Omental fat pad (tissue), 4 donors: Measurements from ENCODE around the gene GOLM1. TPM values are rescaled to one million over a fixed set of nuclear protein-coding genes. Genes with fewer than 3 reads are reported as not detected.

ENCODE experiments used
- ATAC-seq: fragments of 150-250 bp; one replicate; pipeline ENCODE4 v1.9.1; 2016; ENCODE audit warnings: mild to moderate bottlenecking, moderate library complexity; ENCODE audit not compliant: low FRiP score
- DNase-seq: peaks from one replicate; pipeline ENCODE4 v3.0.0-alpha.2; 2019; ENCODE audit warnings: low spot score
- total RNA-seq, 4 donors: library from RNA; depleted of rRNA; stranded (reverse); fragments of >200 nt; gene quantifications; one replicate each; pipeline ENCODE4 v1.1.0, GENCODE V29; 2016
- TF ChIP-seq, protein P1 (sequence below), 3 donors: fragments of 450-650 bp; IDR thresholded peaks; one replicate each; pipeline ENCODE4 v1.5.1; 2016 to 2017; ENCODE audit warnings: antibody characterized with exemption in 3 of 3, mild to moderate bottlenecking in 3 of 3, moderate library complexity in 2 of 3

GOLM1 gene
- total RNA-seq, 4 donors from 2014 or later, result 16.1 to 31.7 (median 22.1) TPM

DNA sequence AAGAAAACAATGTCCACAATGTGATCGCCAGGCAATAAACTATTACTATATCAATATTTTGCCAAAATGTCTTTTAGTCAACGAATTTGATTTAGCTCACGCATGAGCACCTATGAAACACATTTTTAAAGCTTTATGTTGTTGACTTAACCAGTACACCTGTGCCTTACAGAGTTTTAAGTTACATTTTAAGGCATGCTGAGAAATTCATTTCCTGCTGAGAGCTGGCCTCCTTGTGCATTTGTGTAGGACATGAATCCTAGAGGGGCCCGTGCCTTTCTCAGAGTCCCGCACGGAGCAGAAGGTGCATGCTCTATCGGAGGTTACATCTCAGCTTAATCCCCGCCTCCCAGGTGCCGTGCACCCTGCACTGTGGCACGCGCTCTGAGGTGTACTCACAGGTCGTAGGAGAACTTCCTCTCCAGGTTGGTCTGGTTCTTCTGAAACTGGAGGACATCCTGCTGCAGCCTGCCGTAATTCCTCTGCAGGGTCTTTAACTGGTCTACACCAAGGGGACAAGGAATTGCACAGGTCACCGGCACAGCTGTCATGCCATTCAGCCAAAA, 53.2 kb downstream of the GOLM1 start:
- TF ChIP-seq, protein P1, sequence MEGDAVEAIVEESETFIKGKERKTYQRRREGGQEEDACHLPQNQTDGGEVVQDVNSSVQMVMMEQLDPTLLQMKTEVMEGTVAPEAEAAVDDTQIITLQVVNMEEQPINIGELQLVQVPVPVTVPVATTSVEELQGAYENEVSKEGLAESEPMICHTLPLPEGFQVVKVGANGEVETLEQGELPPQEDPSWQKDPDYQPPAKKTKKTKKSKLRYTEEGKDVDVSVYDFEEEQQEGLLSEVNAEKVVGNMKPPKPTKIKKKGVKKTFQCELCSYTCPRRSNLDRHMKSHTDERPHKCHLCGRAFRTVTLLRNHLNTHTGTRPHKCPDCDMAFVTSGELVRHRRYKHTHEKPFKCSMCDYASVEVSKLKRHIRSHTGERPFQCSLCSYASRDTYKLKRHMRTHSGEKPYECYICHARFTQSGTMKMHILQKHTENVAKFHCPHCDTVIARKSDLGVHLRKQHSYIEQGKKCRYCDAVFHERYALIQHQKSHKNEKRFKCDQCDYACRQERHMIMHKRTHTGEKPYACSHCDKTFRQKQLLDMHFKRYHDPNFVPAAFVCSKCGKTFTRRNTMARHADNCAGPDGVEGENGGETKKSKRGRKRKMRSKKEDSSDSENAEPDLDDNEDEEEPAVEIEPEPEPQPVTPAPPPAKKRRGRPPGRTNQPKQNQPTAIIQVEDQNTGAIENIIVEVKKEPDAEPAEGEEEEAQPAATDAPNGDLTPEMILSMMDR (IDR thresholded peaks at IDR 0.05), result no peak
- no peak for ATAC-seq
- DNase-seq, result no peak

DNA sequence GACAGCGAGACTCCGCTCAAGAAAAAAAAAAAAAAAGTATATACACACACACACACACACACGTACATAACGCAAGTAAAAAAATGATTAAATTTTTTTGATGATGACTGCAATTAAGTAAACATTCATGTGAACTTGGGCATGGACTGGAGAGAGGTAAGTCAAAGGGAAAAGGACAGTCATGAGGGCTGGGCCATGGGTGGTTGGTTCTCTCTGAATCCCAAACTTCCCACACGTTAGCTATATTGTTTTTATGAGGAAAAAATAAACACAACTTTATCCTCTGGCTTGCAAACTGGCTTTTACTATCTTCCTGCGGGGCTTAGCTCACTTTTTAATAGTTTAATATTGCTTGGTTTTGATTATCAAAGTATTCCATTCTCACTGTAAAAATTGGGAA, 53.7 kb downstream of the GOLM1 start:
- DNase-seq (no peak), ATAC-seq (no peak)
- TF ChIP-seq, protein P1 (IDR thresholded peaks at IDR 0.05), result no peak

DNA sequence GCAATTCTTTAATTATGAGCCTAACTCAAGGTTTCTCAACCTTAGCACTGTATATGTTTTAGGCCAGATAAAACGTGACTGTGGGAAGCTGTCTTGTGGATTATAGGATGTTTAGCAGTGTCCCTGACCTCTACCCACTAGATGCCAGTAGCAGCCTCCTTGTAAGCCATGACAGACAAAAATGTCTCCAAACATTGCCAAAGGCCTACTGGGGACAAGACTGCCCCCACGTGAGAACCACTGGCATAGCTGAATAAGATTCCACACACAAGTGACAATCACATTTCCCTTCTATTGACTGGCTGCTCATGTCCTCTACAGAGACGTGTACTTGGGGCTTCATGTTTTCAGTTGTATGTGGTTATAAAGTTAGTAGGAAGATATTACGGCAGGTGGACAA, 55.4 kb downstream of the GOLM1 start:
- ATAC-seq (no peak), DNase-seq (no peak)
- TF ChIP-seq, protein P1 (IDR thresholded peaks at IDR 0.05), result no peak

DNA sequence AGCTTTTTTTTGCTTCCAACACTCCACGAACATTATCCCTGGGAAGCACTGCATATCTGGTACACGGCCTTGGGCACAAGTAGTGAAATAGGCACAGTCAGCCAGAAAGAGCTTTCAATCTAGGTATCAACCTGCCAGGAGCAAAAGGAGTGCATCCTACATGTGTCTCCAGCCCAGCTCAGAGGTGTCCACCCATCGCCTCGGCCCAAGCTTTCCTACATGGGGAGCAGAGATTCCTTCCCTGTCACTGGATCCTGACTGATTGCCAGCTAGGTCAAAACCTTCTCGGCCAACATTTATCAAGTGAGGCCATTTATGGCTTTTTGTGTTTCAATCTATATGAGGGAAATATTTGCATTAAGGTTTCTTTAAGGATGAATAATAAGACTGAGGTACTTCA, 55.8 kb downstream of the GOLM1 start:
- no peak for DNase-seq
- ATAC-seq, result no peak
- TF ChIP-seq, protein P1 (IDR thresholded peaks at IDR 0.05), result no peak

DNA sequence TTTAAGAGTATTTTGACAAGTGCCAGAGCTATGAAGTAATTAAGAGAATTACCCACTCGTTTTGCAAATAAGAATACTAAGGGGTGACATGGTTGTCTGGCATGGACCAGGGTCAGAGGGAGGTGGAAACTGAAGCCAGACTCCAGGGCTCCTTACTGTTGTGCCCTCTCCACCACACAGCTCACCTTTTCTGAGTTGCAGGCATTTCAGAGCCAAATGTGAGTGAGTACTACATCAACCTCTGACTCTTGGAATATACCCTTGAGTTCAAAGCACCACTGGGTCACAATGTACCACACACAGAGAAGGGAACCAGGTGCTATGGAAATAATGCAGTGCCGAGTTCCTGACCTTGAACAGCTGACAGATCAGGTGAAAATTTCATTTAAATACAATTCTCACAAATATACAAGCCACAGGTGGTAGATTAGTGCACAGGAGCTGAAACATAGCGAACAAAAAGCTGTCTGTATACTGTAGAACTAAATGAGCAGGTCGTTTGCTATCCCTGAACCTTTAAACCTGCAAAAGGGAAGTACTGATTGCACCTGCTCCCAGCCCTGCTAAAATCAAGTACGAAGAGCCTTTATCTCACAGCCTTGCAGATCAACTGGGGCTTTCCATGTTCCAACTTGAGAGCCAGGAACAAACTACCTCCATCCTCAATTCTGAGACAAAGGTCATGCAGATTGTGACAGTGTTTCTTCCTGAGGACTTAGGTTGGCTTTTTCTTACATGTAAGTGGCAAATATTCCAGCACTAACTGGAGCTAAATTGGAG, 57.0 kb downstream of the GOLM1 start:
- ATAC-seq (no peak), DNase-seq (no peak)
- TF ChIP-seq, protein P1 (IDR thresholded peaks at IDR 0.05), result no peak

DNA sequence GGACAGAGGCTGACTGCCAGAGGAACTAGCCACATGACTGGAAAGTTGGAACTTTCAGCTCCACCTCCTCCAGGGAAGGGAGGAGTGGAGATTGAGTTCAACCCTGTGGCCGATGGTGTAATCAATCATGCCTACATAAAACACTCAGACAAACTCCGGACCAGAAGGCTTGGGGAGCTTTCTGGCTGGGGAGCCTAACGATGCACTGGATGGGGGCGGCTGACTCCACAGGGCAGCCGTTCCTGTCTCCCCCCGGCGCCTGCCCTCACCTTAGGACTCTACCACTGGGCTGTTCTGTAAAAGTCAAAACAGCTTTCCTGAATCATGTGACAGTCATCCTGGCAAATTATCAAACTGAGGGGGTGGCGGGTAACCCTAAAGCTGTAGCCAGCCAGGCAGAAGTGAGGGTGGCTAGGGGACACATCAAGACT, 58.0 kb downstream of the GOLM1 start:
- DNase-seq, result no peak
- ATAC-seq, result peak; percentile 61
- TF ChIP-seq, protein P1 (IDR thresholded peaks at IDR 0.05), result no peak

DNA sequence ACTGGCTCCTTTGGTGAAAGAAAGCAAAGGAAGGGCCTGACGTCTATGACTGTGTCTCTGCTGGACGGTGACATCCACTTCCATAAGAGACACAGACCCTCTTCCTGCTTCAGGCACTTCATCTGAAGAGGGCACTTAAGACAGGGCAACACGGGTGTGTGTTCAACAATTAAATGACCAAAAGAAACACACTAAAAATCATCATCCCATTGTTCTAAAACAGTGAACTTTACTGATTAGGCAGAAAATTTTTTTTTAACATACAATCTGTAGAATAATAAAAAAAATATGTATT, 58.5 kb downstream of the GOLM1 start:
- DNase-seq (no peak), ATAC-seq (no peak)
- TF ChIP-seq, protein P1 (IDR thresholded peaks at IDR 0.05), result no peak
